GM12892 (cell line): Measurements from ENCODE around the gene MYH15.

Experiments
- POLR2A ChIP-seq: IDR thresholded peaks from 2 replicates; pipeline ENCODE4 v1.6.1; 2011; ENCODE audit warnings: low read depth, low read length, control low read depth
- POLR2AphosphoS5 ChIP-seq: IDR thresholded peaks from 2 replicates; pipeline ENCODE4 v1.6.1; 2011; ENCODE audit warnings: low read depth, low read length, control low read depth

GRCh38 chr3:108509871-108510270 is 525 bp downstream of the MYH15 start:
- TF ChIP-seq POLR2A: no peak
- TF ChIP-seq POLR2AphosphoS5: no peak
